ENCODE measurements around the gene KIF3B. TPM values are rescaled to one million over a fixed set of nuclear protein-coding genes. Genes with fewer than 3 reads are reported as not detected.

KIF3B gene
- total and polyA plus RNA-seq, 2 of the 13 experiments (the other 11 are each of a cell fraction or from before 2014, with no cell fraction given), result 23.6 to 28.8 TPM

DNA sequence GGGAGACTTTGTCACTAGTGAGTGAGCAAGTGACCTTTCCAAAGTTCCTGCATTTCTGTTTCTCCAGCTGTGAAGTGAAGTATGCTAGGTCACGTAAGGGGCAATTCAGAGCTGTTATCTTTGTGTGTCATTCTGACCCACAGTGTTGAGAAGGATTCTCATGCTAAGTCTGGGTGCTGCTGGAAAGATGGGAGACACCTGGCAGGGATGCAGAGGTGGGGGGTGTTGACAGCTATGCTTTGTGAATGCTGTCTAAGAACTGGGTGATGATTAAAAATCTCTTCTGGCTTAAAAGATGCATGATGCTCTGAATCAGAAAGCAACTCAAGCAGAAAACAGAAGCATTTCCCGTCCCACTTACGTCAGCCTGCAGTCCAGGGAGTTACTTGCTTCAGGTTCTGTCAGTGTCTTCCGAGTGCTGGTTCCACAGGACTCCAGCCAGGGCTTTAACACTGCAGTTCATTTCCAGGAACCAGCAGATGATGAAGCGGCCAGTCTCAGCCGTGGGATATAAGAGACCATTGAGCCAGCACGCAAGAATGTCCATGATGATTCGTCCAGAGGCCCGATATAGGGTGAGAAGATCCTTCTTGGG lies 49.7 kb downstream of the KIF3B start (continued):
- TF ChIP-seq TARDBP (CRISPR knock-in tag; IDR thresholded peaks at IDR 0.05) (no peak), ERF (CRISPR knock-in tag; IDR thresholded peaks at IDR 0.05) (no peak), SIX4 (CRISPR knock-in tag; IDR thresholded peaks at IDR 0.05) (no peak), ZNF446 (CRISPR knock-in tag; IDR thresholded peaks at IDR 0.05) (no peak), ATF7-NPFF (CRISPR knock-in tag; IDR thresholded peaks at IDR 0.05; ENCODE audit: low read depth) (no peak), NFE2 (CRISPR knock-in tag; IDR thresholded peaks at IDR 0.05) (no peak), MTF2 (CRISPR knock-in tag; IDR thresholded peaks at IDR 0.05; ENCODE audit: borderline replicate concordance) (no peak), RBM22 (optimal IDR thresholded peaks at IDR 0.05; ENCODE audit: low read length) (no peak), MTF1 (CRISPR knock-in tag; IDR thresholded peaks at IDR 0.05) (no peak), FIP1L1 (IDR thresholded peaks at IDR 0.05; ENCODE audit: borderline replicate concordance, insufficient read depth, low read depth, low read length) (no peak), HNRNPH1 (optimal IDR thresholded peaks at IDR 0.05; ENCODE audit: low read depth, low read length) (no peak), CEBPG (CRISPR knock-in tag; IDR thresholded peaks at IDR 0.05) (no peak), ZNF562 (CRISPR knock-in tag; IDR thresholded peaks at IDR 0.05; ENCODE audit: borderline replicate concordance) (no peak), SALL1 (CRISPR knock-in tag; IDR thresholded peaks at IDR 0.05) (peak; percentile 9; the same call in 1 of the 2 replicates)
- TF ChIP-seq, protein P1, sequence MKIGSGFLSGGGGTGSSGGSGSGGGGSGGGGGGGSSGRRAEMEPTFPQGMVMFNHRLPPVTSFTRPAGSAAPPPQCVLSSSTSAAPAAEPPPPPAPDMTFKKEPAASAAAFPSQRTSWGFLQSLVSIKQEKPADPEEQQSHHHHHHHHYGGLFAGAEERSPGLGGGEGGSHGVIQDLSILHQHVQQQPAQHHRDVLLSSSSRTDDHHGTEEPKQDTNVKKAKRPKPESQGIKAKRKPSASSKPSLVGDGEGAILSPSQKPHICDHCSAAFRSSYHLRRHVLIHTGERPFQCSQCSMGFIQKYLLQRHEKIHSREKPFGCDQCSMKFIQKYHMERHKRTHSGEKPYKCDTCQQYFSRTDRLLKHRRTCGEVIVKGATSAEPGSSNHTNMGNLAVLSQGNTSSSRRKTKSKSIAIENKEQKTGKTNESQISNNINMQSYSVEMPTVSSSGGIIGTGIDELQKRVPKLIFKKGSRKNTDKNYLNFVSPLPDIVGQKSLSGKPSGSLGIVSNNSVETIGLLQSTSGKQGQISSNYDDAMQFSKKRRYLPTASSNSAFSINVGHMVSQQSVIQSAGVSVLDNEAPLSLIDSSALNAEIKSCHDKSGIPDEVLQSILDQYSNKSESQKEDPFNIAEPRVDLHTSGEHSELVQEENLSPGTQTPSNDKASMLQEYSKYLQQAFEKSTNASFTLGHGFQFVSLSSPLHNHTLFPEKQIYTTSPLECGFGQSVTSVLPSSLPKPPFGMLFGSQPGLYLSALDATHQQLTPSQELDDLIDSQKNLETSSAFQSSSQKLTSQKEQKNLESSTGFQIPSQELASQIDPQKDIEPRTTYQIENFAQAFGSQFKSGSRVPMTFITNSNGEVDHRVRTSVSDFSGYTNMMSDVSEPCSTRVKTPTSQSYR (CRISPR knock-in tag; IDR thresholded peaks at IDR 0.05; ENCODE audit: borderline replicate concordance), result no peak
- TF ChIP-seq, protein P2, sequence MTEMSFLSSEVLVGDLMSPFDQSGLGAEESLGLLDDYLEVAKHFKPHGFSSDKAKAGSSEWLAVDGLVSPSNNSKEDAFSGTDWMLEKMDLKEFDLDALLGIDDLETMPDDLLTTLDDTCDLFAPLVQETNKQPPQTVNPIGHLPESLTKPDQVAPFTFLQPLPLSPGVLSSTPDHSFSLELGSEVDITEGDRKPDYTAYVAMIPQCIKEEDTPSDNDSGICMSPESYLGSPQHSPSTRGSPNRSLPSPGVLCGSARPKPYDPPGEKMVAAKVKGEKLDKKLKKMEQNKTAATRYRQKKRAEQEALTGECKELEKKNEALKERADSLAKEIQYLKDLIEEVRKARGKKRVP (CRISPR knock-in tag; IDR thresholded peaks at IDR 0.05), result no peak
- TF ChIP-seq, protein P3, sequence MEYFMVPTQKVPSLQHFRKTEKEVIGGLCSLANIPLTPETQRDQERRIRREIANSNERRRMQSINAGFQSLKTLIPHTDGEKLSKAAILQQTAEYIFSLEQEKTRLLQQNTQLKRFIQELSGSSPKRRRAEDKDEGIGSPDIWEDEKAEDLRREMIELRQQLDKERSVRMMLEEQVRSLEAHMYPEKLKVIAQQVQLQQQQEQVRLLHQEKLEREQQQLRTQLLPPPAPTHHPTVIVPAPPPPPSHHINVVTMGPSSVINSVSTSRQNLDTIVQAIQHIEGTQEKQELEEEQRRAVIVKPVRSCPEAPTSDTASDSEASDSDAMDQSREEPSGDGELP (IDR thresholded peaks at IDR 0.05; ENCODE audit: borderline replicate concordance, low read depth), result peak; percentile 22; the same call in 1 of the 2 replicates
- TF ChIP-seq, protein P4, sequence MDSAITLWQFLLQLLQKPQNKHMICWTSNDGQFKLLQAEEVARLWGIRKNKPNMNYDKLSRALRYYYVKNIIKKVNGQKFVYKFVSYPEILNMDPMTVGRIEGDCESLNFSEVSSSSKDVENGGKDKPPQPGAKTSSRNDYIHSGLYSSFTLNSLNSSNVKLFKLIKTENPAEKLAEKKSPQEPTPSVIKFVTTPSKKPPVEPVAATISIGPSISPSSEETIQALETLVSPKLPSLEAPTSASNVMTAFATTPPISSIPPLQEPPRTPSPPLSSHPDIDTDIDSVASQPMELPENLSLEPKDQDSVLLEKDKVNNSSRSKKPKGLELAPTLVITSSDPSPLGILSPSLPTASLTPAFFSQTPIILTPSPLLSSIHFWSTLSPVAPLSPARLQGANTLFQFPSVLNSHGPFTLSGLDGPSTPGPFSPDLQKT (CRISPR knock-in tag; IDR thresholded peaks at IDR 0.05; ENCODE audit: borderline replicate concordance), result no peak
- TF ChIP-seq, protein P5, sequence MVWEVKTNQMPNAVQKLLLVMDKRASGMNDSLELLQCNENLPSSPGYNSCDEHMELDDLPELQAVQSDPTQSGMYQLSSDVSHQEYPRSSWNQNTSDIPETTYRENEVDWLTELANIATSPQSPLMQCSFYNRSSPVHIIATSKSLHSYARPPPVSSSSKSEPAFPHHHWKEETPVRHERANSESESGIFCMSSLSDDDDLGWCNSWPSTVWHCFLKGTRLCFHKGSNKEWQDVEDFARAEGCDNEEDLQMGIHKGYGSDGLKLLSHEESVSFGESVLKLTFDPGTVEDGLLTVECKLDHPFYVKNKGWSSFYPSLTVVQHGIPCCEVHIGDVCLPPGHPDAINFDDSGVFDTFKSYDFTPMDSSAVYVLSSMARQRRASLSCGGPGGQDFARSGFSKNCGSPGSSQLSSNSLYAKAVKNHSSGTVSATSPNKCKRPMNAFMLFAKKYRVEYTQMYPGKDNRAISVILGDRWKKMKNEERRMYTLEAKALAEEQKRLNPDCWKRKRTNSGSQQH (CRISPR knock-in tag; IDR thresholded peaks at IDR 0.05; ENCODE audit: low read depth), result 0 out of 2 replicates have a peak, but pooled peaks have one; percentile 6
- TF ChIP-seq, protein P6, sequence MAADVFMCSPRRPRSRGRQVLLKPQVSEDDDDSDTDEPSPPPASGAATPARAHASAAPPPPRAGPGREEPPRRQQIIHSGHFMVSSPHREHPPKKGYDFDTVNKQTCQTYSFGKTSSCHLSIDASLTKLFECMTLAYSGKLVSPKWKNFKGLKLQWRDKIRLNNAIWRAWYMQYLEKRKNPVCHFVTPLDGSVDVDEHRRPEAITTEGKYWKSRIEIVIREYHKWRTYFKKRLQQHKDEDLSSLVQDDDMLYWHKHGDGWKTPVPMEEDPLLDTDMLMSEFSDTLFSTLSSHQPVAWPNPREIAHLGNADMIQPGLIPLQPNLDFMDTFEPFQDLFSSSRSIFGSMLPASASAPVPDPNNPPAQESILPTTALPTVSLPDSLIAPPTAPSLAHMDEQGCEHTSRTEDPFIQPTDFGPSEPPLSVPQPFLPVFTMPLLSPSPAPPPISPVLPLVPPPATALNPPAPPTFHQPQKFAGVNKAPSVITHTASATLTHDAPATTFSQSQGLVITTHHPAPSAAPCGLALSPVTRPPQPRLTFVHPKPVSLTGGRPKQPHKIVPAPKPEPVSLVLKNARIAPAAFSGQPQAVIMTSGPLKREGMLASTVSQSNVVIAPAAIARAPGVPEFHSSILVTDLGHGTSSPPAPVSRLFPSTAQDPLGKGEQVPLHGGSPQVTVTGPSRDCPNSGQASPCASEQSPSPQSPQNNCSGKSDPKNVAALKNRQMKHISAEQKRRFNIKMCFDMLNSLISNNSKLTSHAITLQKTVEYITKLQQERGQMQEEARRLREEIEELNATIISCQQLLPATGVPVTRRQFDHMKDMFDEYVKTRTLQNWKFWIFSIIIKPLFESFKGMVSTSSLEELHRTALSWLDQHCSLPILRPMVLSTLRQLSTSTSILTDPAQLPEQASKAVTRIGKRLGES (CRISPR knock-in tag; IDR thresholded peaks at IDR 0.05; ENCODE audit: borderline replicate concordance), result no peak
